ENCODE results near the gene EFNA4. TPM values are rescaled to one million over a fixed set of nuclear protein-coding genes. Genes with fewer than 3 reads are reported as not detected.
A peak's percentile ranks its signal among the peaks of the same experiment; 100 is the strongest.

The EFNA4 gene
- total RNA-seq = 1 to 10 TPM; 4.2 to 4.5 (median 4.3) TPM

- no peaks in the 10 kb centered on the region for H3K27me3 Mint-ChIP-seq (ENCODE audit: low read depth)
- peak within 1 kb of the TSS; percentile 89 for H3K4me3 Mint-ChIP-seq
- DNase-seq (peak; percentile 73), ATAC-seq (peak; percentile 87 to 91)
- peaks cover 7% of the 10 kb centered on the region for H3K36me3 Mint-ChIP-seq (ENCODE audit: insufficient read depth)
- H3K9me3 Mint-ChIP-seq = no peaks in the 10 kb centered on the region
- peaks cover 30% of the 10 kb centered on the region for H3K4me1 Mint-ChIP-seq (ENCODE audit: low read depth)
Observed at GRCh38 chr1:155063550-155064110, at the start of gene EFNA4. EFNA4 (plus strand) TSS chr1:155063740; CDS start chr1:155063824, 84 bp downstream.

GRCh38 chr1:155014709-155015508 is 48.6 kb upstream of the EFNA4 start:
- peaks cover 81% of the 10 kb centered on the region for H3K4me1 Mint-ChIP-seq (ENCODE audit: low read depth)
- H3K36me3 Mint-ChIP-seq (ENCODE audit: insufficient read depth) = no peaks in the 10 kb centered on the region
- H3K27me3 Mint-ChIP-seq (ENCODE audit: low read depth) = no peaks in the 10 kb centered on the region
- H3K9me3 Mint-ChIP-seq = no peaks in the 10 kb centered on the region
- DNase-seq = no peak
- no peak overlapping the region for H3K4me3 Mint-ChIP-seq
- no peak for ATAC-seq

- Mint-ChIP-seq H3K36me3 (ENCODE audit: insufficient read depth) (no peaks in the 10 kb centered on the region), H3K4me3 (peak overlapping the region; percentile 4), H3K9me3 (no peaks in the 10 kb centered on the region), H3K27me3 (ENCODE audit: low read depth) (no peaks in the 10 kb centered on the region), H3K4me1 (ENCODE audit: low read depth) (peaks cover 77% of the 10 kb centered on the region)
- ATAC-seq (no peak), DNase-seq (no peak)
Observed at GRCh38 chr1:155015527-155016230, 47.9 kb upstream of the EFNA4 start.

- ATAC-seq = no peak
- Mint-ChIP-seq H3K27me3 (ENCODE audit: low read depth) (no peaks in the 10 kb centered on the region), H3K4me3 (peak overlapping the region; percentile 4), H3K36me3 (ENCODE audit: insufficient read depth) (no peaks in the 10 kb centered on the region), H3K4me1 (ENCODE audit: low read depth) (peaks cover 71% of the 10 kb centered on the region), H3K9me3 (no peaks in the 10 kb centered on the region)
- DNase-seq = no peak
Observed at GRCh38 chr1:155016231-155016831, 47.2 kb upstream of the EFNA4 start.

- Mint-ChIP-seq H3K27me3 (ENCODE audit: low read depth) (no peaks in the 10 kb centered on the region), H3K4me3 (peak overlapping the region; percentile 53), H3K4me1 (ENCODE audit: low read depth) (peaks cover 65% of the 10 kb centered on the region)
Observed at GRCh38 chr1:155017041-155017945, 46.2 kb upstream of the EFNA4 start.

GRCh38 chr1:155017946-155018316 is 45.6 kb upstream of the EFNA4 start:
- DNase-seq (no peak), ATAC-seq (peak in 1 of 2 donors; percentile 0)
- no peaks in the 10 kb centered on the region for H3K36me3 Mint-ChIP-seq (ENCODE audit: insufficient read depth)
- no peaks in the 10 kb centered on the region for H3K27me3 Mint-ChIP-seq (ENCODE audit: low read depth)
- peaks cover 58% of the 10 kb centered on the region for H3K4me1 Mint-ChIP-seq (ENCODE audit: low read depth)
- H3K4me3 Mint-ChIP-seq = peak overlapping the region; percentile 53
- H3K9me3 Mint-ChIP-seq = no peaks in the 10 kb centered on the region

More at GRCh38 chr1:155017041-155017945, 46.2 kb upstream of the EFNA4 start:
- no peaks in the 10 kb centered on the region for H3K36me3 Mint-ChIP-seq (ENCODE audit: insufficient read depth)
- no peaks in the 10 kb centered on the region for H3K9me3 Mint-ChIP-seq
- ATAC-seq (peak; percentile 94), DNase-seq (peak; percentile 92)

- peaks cover 51% of the 10 kb centered on the region for H3K4me1 Mint-ChIP-seq (ENCODE audit: low read depth)
Observed at GRCh38 chr1:155018617-155019348, 44.8 kb upstream of the EFNA4 start.

GRCh38 chr1:155019377-155020245 is 43.9 kb upstream of the EFNA4 start:
- DNase-seq (no peak), ATAC-seq (no peak)
- Mint-ChIP-seq H3K9me3 (no peaks in the 10 kb centered on the region), H3K4me1 (ENCODE audit: low read depth) (peaks cover 42% of the 10 kb centered on the region), H3K36me3 (ENCODE audit: insufficient read depth) (no peaks in the 10 kb centered on the region), H3K4me3 (no peak overlapping the region), H3K27me3 (ENCODE audit: low read depth) (no peaks in the 10 kb centered on the region)

More at GRCh38 chr1:155018617-155019348, 44.8 kb upstream of the EFNA4 start:
- no peak overlapping the region for H3K4me3 Mint-ChIP-seq
- no peak for ATAC-seq
- H3K9me3 Mint-ChIP-seq = no peaks in the 10 kb centered on the region
- H3K36me3 Mint-ChIP-seq (ENCODE audit: insufficient read depth) = no peaks in the 10 kb centered on the region
- H3K27me3 Mint-ChIP-seq (ENCODE audit: low read depth) = no peaks in the 10 kb centered on the region
- no peak for DNase-seq

GRCh38 chr1:155022136-155022926 is 41.2 kb upstream of the EFNA4 start:
- H3K4me3 Mint-ChIP-seq = no peak overlapping the region
- H3K36me3 Mint-ChIP-seq (ENCODE audit: insufficient read depth) = no peaks in the 10 kb centered on the region
- DNase-seq (no peak), ATAC-seq (no peak)
- H3K27me3 Mint-ChIP-seq (ENCODE audit: low read depth) = no peaks in the 10 kb centered on the region
- peaks cover 20% of the 10 kb centered on the region for H3K4me1 Mint-ChIP-seq (ENCODE audit: low read depth)
- H3K9me3 Mint-ChIP-seq = no peaks in the 10 kb centered on the region

- Mint-ChIP-seq H3K9me3 (no peaks in the 10 kb centered on the region), H3K4me1 (ENCODE audit: low read depth) (peaks cover 16% of the 10 kb centered on the region), H3K27me3 (ENCODE audit: low read depth) (no peaks in the 10 kb centered on the region), H3K4me3 (no peak overlapping the region), H3K36me3 (ENCODE audit: insufficient read depth) (no peaks in the 10 kb centered on the region)
- DNase-seq (no peak), ATAC-seq (no peak)
Observed at GRCh38 chr1:155022927-155023236, 40.7 kb upstream of the EFNA4 start.

- Mint-ChIP-seq H3K27me3 (ENCODE audit: low read depth) (no peaks in the 10 kb centered on the region), H3K9me3 (no peaks in the 10 kb centered on the region), H3K4me3 (no peak overlapping the region), H3K4me1 (ENCODE audit: low read depth) (peaks cover 14% of the 10 kb centered on the region), H3K36me3 (ENCODE audit: insufficient read depth) (no peaks in the 10 kb centered on the region)
- DNase-seq = no peak
- ATAC-seq = no peak
Observed at GRCh38 chr1:155023627-155024026, 39.9 kb upstream of the EFNA4 start.

GRCh38 chr1:155024315-155024714 is 39.2 kb upstream of the EFNA4 start:
- Mint-ChIP-seq H3K27me3 (ENCODE audit: low read depth) (no peaks in the 10 kb centered on the region), H3K36me3 (ENCODE audit: insufficient read depth) (no peaks in the 10 kb centered on the region), H3K4me3 (no peak overlapping the region), H3K4me1 (ENCODE audit: low read depth) (peaks cover 9% of the 10 kb centered on the region), H3K9me3 (no peaks in the 10 kb centered on the region)
- ATAC-seq (no peak), DNase-seq (no peak)

All from activated T-cell treated with anti-CD3 and anti-CD28 coated beads, Interleukin-2, amount 50 U/mL, for 4 hours (primary cell).